Osteoblast (primary cell): ENCODE data around the gene ATP10D. TPM values are rescaled to one million over a fixed set of nuclear protein-coding genes. Genes with fewer than 3 reads are reported as not detected.

Experiments
- DNase-seq: peaks from one replicate; pipeline ENCODE4 v3.0.0; 2011; ENCODE audit warnings: low spot score, mixed read lengths; ENCODE audit not compliant: insufficient read length; ENCODE audit errors: missing footprints
- H2AFZ ChIP-seq: 2 replicates; pipeline ENCODE4 v1.6.0; 2011; ENCODE audit warnings: mild to moderate bottlenecking, low read length
- H3K27ac ChIP-seq: 2 replicates; pipeline ENCODE4 v1.5.1; 2011; ENCODE audit warnings: mild to moderate bottlenecking, low read depth, low read length, moderate library complexity
- H3K27me3 ChIP-seq: 2 replicates; pipeline ENCODE4 v1.6.0; 2012; ENCODE audit warnings: mild to moderate bottlenecking, control low read depth, inconsistent platforms, low read length, moderate library complexity; ENCODE audit not compliant: insufficient read depth
- H3K36me3 ChIP-seq: 2 replicates; pipeline ENCODE4 v1.5.1; 2011; ENCODE audit warnings: mild to moderate bottlenecking, low read length, control low read depth, moderate library complexity; ENCODE audit not compliant: insufficient read depth
- H3K4me1 ChIP-seq: 2 replicates; pipeline ENCODE4 v1.5.1; 2011; ENCODE audit warnings: mild to moderate bottlenecking, low read length, control low read depth, moderate library complexity; ENCODE audit not compliant: insufficient read depth
- H3K4me2 ChIP-seq: 2 replicates; pipeline ENCODE4 v1.6.0; 2011; ENCODE audit warnings: mild to moderate bottlenecking, low read length; ENCODE audit not compliant: insufficient read depth
- H3K4me3 ChIP-seq: fragments of 200-600 bp; sonication (generic); 3 replicates; pipeline ENCODE4 v1.5.1; 2012; ENCODE audit warnings: mild to moderate bottlenecking, low read length, inconsistent platforms; ENCODE audit not compliant: insufficient read depth
- H3K79me2 ChIP-seq: 2 replicates; pipeline ENCODE4 v1.6.0; 2012; ENCODE audit warnings: mild to moderate bottlenecking, low read length, control low read depth, inconsistent platforms; ENCODE audit not compliant: insufficient read depth
- H3K9me3 ChIP-seq: 2 replicates; pipeline ENCODE4 v1.5.1; 2011; ENCODE audit warnings: low read depth, low read length, control low read depth
- H4K20me1 ChIP-seq: 2 replicates; pipeline ENCODE4 v1.6.0; 2012; ENCODE audit warnings: mild to moderate bottlenecking, low read length, control low read depth; ENCODE audit not compliant: insufficient read depth
- total RNA-seq: library from RNA; depleted of rRNA; stranded (reverse); fragments of >200 nt; gene quantifications from 2 replicates; pipeline ENCODE4 v1.2.3, GENCODE V29; 2012
- TF ChIP-seq, protein P1 (sequence below): IDR thresholded peaks from 2 replicates; pipeline ENCODE4 v1.5.1; 2011; ENCODE audit warnings: mild to moderate bottlenecking, low read depth, low read length, moderate library complexity; ENCODE audit errors: extremely low read depth

Gene ATP10D
- total RNA-seq, 1 donor: 51.8 TPM

DNA sequence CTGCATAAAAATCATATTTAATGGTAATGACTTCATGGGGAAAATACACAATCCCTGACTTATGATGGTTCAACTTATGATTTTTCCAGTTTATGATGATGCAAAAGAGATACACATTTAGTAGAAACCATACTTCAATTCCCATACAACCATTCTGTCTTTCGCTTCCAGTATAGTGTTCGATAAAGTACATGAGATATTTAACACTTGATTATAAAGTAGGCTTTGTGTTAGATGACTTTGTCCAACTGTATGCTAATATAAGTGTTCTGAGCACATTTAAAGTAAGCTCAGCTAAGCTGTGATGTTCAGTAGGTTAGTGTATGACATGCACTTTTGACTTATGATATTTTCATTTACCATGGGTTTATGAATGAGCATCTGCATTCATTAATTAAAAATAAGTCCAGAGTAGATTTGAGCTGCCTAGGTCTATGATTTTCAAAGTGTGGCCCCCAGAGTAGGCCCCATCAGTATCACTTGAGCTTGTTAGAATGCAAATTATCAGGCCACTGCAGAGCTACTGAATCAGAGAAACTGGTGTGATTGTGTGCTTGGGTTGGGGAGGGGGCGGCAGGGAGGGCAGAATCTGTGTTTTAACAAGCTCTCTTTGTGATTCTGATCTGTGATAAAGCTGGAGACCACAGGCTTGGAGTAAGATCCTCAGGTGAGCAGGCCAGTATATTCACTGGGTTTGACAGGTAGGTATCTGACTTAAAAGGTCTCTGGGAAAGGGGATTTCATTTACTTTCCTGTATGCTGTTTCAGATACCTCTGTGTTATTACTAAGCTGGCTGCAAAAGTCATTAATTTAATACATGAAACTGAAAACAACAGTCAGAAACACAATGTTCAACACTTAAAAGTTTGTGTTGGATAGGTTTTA lies 8.4 kb downstream of the ATP10D start:
- no peak overlapping the region for H3K4me2 ChIP-seq
- TF ChIP-seq, protein P1, sequence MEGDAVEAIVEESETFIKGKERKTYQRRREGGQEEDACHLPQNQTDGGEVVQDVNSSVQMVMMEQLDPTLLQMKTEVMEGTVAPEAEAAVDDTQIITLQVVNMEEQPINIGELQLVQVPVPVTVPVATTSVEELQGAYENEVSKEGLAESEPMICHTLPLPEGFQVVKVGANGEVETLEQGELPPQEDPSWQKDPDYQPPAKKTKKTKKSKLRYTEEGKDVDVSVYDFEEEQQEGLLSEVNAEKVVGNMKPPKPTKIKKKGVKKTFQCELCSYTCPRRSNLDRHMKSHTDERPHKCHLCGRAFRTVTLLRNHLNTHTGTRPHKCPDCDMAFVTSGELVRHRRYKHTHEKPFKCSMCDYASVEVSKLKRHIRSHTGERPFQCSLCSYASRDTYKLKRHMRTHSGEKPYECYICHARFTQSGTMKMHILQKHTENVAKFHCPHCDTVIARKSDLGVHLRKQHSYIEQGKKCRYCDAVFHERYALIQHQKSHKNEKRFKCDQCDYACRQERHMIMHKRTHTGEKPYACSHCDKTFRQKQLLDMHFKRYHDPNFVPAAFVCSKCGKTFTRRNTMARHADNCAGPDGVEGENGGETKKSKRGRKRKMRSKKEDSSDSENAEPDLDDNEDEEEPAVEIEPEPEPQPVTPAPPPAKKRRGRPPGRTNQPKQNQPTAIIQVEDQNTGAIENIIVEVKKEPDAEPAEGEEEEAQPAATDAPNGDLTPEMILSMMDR: no peak
- H4K20me1 ChIP-seq: no peaks in the 10 kb centered on the region

DNA sequence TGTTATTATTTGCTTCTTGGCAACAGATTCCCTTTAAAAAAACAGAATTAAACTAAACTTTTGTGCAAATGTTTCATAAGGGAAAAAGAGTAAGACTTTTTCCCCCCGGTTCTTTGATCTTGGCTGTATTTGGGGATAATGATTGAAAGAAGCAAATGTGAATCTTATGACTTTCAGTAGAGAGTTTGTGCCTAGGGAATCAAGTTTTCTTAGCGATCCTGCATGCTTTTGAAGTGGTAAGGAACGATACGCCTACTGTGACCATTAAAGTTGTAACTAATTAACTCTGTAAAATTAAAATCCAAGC lies 9.0 kb downstream of the ATP10D start:
- Histone ChIP-seq H3K9me3 (no peaks in the 10 kb centered on the region), H3K27me3 (no peaks in the 10 kb centered on the region), H3K4me2 (no peak overlapping the region), H3K27ac (no peak overlapping the region), H4K20me1 (no peaks in the 10 kb centered on the region), H3K36me3 (no peaks in the 10 kb centered on the region), H3K4me3 (no peak overlapping the region), H3K4me1 (peaks cover 9% of the 10 kb centered on the region), H2AFZ (no peak overlapping the region), H3K79me2 (peaks cover 59% of the 10 kb centered on the region)
- TF ChIP-seq, protein P1: no peak
- DNase-seq: no peak

More for the DNA sequence above, 8.4 kb downstream of the ATP10D start:
- H3K4me1 ChIP-seq: peaks cover 3% of the 10 kb centered on the region
- H3K27ac ChIP-seq: no peak overlapping the region
- H3K36me3 ChIP-seq: no peaks in the 10 kb centered on the region
- H3K79me2 ChIP-seq: peaks cover 62% of the 10 kb centered on the region
- H3K27me3 ChIP-seq: no peaks in the 10 kb centered on the region
- DNase-seq: no peak
- no peaks in the 10 kb centered on the region for H3K9me3 ChIP-seq
- no peak overlapping the region for H3K4me3 ChIP-seq
- no peak overlapping the region for H2AFZ ChIP-seq

DNA sequence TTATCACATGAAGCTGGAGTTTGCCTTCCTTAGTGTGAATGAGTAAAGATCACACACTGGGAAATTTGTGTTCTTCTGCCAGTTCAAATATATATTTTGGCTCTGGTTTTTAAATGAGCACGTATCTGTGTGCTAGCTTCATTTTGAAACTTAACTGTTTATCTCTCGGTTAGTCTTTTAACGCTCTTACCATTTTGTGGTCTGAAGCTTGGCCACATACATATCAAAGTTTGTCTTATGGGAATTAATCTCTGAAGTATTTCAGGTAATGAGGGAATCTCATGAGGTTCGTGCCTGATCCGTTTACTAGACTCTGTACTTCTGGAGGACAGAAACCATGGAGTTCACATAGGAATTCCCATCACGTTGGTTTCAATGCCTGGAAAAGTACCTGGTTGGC lies 13.8 kb downstream of the ATP10D start:
- Histone ChIP-seq H4K20me1 (no peaks in the 10 kb centered on the region), H3K4me3 (no peak overlapping the region), H3K4me1 (peaks cover 20% of the 10 kb centered on the region), H3K27me3 (no peaks in the 10 kb centered on the region), H3K36me3 (no peaks in the 10 kb centered on the region), H2AFZ (no peak overlapping the region), H3K4me2 (peak overlapping the region; percentile 12), H3K27ac (no peak overlapping the region), H3K9me3 (no peaks in the 10 kb centered on the region), H3K79me2 (peaks cover 38% of the 10 kb centered on the region)
- TF ChIP-seq, protein P1: no peak
- peak; percentile 78 for DNase-seq

DNA sequence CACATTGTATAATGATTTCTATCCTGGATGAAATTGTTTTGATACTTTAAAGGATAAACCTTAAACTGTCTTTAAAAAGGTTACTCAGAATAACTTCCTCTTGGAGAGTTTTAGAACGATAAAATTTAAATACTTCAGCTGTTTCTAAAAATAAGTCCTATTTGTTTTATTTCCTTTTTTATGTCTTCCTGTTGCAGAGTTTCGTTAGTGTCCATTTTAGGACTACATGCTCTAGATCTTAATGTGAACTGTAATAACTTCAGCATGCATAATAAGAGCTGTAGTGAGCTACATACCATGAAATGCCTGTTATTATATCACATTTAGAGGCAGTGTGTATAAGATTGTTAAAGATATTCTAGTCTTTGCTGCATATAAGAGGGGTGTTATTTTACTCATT lies 14.6 kb downstream of the ATP10D start:
- Histone ChIP-seq H3K4me1 (peaks cover 20% of the 10 kb centered on the region), H3K4me3 (no peak overlapping the region), H3K27me3 (no peaks in the 10 kb centered on the region), H3K4me2 (no peak overlapping the region), H3K79me2 (peaks cover 38% of the 10 kb centered on the region), H3K27ac (no peak overlapping the region), H4K20me1 (no peaks in the 10 kb centered on the region), H3K9me3 (no peaks in the 10 kb centered on the region), H3K36me3 (no peaks in the 10 kb centered on the region), H2AFZ (no peak overlapping the region)
- TF ChIP-seq, protein P1: no peak
- no peak for DNase-seq
